ENCODE results near the gene OR10J5.

DNA sequence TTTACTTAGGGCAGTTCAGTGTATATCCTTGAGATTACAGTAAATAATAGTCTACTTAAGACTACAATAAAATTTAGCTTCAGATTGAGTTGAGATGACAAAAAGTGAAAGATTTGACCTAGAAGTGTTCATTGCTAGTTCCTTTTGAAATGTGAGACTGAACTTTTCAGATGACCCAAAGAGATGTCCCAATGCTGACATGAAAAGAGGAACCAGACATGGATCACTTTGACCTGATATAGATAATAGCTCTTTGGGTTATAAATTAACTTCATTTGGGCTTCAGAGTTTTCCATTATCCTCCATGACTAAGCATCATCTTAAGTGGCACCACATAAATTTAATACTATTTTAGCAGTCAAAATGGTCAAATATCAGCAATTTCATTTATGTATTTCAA, 25.7 kb upstream of the OR10J5 start:
- no peak for TF ChIP-seq EZH2 (IDR thresholded peaks at IDR 0.05; ENCODE audit: borderline replicate concordance, low read length)
- TF ChIP-seq, protein P1, sequence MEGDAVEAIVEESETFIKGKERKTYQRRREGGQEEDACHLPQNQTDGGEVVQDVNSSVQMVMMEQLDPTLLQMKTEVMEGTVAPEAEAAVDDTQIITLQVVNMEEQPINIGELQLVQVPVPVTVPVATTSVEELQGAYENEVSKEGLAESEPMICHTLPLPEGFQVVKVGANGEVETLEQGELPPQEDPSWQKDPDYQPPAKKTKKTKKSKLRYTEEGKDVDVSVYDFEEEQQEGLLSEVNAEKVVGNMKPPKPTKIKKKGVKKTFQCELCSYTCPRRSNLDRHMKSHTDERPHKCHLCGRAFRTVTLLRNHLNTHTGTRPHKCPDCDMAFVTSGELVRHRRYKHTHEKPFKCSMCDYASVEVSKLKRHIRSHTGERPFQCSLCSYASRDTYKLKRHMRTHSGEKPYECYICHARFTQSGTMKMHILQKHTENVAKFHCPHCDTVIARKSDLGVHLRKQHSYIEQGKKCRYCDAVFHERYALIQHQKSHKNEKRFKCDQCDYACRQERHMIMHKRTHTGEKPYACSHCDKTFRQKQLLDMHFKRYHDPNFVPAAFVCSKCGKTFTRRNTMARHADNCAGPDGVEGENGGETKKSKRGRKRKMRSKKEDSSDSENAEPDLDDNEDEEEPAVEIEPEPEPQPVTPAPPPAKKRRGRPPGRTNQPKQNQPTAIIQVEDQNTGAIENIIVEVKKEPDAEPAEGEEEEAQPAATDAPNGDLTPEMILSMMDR (conservative IDR thresholded peaks at IDR 0.05 in 1 of 2, IDR thresholded peaks at IDR 0.05 in 1 of 2; ENCODE audit: extremely low read depth in 1 of 2, insufficient read depth in 1 of 2, low read depth in 1 of 2, low read length in 2 of 2): no peak
